Neural crest cell (in vitro differentiated cells): ENCODE measurements around the gene FOSL1. TPM values are rescaled to one million over a fixed set of nuclear protein-coding genes. Genes with fewer than 3 reads are reported as not detected.
A peak's percentile ranks its signal among the peaks of the same experiment; 100 is the strongest.

Experiments used
- DNase-seq: peaks from one replicate; pipeline ENCODE4 v3.0.0; 2021; ENCODE audit warnings: low read depth, mixed read lengths, low spot score
- H3K27ac Mint-ChIP-seq: one replicate; pipeline ENCODE4 v1.8.0; 2021; ENCODE audit warnings: mild to moderate bottlenecking, mixed read lengths; ENCODE audit not compliant: unreplicated experiment
- H3K27me3 Mint-ChIP-seq: 2 replicates; pipeline ENCODE4 v1.8.0; 2021; ENCODE audit warnings: low read depth, mild to moderate bottlenecking, mixed read lengths
- H3K36me3 Mint-ChIP-seq: 2 replicates; pipeline ENCODE4 v1.8.0; 2021; ENCODE audit warnings: low read depth, mild to moderate bottlenecking, mixed read lengths
- H3K4me1 Mint-ChIP-seq: 2 replicates; pipeline ENCODE4 v1.8.0; 2021; ENCODE audit warnings: mixed read lengths
- H3K4me3 Mint-ChIP-seq: one replicate; pipeline ENCODE4 v1.8.0; 2021; ENCODE audit warnings: mild to moderate bottlenecking, mixed read lengths
- H3K9me3 Mint-ChIP-seq: 2 replicates; pipeline ENCODE4 v1.8.0; 2021; ENCODE audit warnings: mixed read lengths
- total RNA-seq: library from RNA; stranded (reverse); gene quantifications from 2 replicates; pipeline ENCODE4 v1.2.1, GENCODE V29; 2021
- TF ChIP-seq, protein P1 (sequence below): fragments of 200-600 bp; sonication (generic); conservative IDR thresholded peaks from 2 replicates; pipeline ENCODE4 v1.5.0; 2021; ENCODE audit warnings: antibody characterized with exemption, mild to moderate bottlenecking

The FOSL1 gene
- total RNA-seq, 1 donor from 2014 or later = 4.2 TPM

DNA sequence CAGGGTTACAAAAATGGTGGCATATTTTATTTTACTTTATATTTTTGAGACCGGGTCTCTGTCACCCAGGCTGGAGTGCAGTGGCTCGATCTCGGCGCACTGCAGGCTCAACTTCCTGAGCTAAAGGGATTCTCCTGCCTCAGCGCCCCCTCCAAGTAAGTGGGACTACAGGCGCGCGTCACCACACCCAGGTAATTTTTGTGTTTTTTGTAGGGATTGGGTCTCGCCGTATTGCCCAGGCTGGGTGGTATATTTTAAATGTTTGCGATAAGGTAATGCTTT lies 652 bp upstream of the FOSL1 start:
- DNase-seq = no peak
- H3K9me3 Mint-ChIP-seq = no peaks in the 10 kb centered on the region
- H3K4me3 Mint-ChIP-seq = peak overlapping the region; percentile 78
- TF ChIP-seq, protein P1, sequence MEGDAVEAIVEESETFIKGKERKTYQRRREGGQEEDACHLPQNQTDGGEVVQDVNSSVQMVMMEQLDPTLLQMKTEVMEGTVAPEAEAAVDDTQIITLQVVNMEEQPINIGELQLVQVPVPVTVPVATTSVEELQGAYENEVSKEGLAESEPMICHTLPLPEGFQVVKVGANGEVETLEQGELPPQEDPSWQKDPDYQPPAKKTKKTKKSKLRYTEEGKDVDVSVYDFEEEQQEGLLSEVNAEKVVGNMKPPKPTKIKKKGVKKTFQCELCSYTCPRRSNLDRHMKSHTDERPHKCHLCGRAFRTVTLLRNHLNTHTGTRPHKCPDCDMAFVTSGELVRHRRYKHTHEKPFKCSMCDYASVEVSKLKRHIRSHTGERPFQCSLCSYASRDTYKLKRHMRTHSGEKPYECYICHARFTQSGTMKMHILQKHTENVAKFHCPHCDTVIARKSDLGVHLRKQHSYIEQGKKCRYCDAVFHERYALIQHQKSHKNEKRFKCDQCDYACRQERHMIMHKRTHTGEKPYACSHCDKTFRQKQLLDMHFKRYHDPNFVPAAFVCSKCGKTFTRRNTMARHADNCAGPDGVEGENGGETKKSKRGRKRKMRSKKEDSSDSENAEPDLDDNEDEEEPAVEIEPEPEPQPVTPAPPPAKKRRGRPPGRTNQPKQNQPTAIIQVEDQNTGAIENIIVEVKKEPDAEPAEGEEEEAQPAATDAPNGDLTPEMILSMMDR = no peak
- H3K27me3 Mint-ChIP-seq = peaks cover 57% of the 10 kb centered on the region
- H3K27ac Mint-ChIP-seq = no peak overlapping the region
- no peaks in the 10 kb centered on the region for H3K36me3 Mint-ChIP-seq
- H3K4me1 Mint-ChIP-seq = peaks cover 35% of the 10 kb centered on the region

DNA sequence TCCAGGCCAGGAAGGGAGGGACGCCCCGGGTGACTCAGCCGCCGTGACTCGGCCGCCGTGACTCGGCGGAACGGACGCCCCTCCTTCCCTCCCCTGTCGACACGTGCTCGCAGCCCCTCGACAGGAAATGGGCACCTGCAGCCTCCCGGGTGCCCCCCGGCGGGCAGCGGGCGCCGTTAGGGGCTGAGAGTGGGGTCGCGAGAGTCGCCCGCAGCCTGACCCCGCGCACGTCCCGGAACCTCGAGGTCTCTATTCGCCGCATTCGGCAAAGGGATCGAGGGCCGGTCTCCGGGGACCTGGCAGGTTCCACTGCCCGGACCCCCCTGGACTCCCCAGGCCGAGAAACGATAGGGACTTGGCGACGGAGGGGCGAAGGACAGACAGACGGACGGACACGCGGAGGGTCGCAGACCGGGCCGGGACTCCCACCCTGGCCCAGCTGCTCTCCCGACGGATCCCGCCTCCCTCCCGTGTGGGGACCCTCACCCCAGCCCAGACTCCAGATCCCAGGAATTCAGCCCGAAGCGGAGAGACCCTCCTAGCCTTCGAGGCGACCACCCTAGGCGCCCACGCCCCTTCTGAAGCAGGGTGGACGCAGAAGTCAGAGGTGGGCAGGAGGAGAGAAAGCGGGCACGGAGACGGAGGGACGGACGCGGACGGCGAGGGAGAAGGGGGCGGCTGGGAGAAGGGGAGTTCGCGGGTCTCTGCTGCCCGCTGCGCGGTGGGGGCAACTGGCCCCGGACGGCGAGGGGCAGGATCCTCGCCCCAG lies 648 bp downstream of the FOSL1 start:
- Mint-ChIP-seq H3K4me1 (peaks cover 35% of the 10 kb centered on the region), H3K9me3 (no peaks in the 10 kb centered on the region), H3K36me3 (no peaks in the 10 kb centered on the region), H3K27ac (no peak overlapping the region), H3K27me3 (peaks cover 64% of the 10 kb centered on the region), H3K4me3 (peak overlapping the region; percentile 57)
- TF ChIP-seq, protein P1 = no peak
- DNase-seq = no peak

DNA sequence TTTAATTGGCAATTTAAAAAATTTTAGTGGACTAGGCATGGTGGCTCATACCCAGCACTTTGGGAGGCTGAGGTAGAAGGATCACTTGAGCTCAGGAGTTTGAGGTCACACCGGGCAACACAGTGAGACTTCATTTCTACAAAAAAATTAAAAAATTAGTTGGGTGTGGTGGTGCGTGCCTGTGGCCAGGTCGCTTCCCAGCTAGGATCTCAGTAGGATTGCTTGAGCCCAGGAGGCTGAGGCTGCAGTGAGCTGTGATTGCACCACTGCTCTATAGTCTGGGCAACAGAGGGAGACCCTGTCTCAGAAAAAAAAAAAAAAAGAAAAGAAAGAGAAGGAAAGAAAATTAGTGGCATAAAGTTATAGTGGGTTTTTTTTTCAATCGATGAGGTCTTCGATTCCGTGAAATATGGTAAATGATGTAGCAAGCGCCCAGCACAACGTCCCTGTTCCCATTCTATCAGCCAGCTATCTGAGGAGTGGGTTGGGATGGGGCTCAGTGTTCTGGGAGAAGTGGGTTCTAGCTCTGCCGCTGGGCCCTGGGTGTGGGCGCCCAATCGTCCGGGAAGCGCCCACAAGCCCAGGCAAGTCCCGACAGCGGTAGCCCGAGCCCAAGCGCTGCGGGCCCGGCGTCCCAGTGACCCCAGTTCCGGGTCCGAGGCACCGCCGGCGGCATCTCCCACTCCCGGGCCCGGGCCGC lies 1.4 kb downstream of the FOSL1 start:
- no peak for DNase-seq
- no peaks in the 10 kb centered on the region for H3K9me3 Mint-ChIP-seq
- peaks cover 60% of the 10 kb centered on the region for H3K27me3 Mint-ChIP-seq
- H3K36me3 Mint-ChIP-seq = no peaks in the 10 kb centered on the region
- no peak overlapping the region for H3K27ac Mint-ChIP-seq
- peak overlapping the region; percentile 87 for H3K4me3 Mint-ChIP-seq
- TF ChIP-seq, protein P1 = no peak
- H3K4me1 Mint-ChIP-seq = peaks cover 34% of the 10 kb centered on the region

DNA sequence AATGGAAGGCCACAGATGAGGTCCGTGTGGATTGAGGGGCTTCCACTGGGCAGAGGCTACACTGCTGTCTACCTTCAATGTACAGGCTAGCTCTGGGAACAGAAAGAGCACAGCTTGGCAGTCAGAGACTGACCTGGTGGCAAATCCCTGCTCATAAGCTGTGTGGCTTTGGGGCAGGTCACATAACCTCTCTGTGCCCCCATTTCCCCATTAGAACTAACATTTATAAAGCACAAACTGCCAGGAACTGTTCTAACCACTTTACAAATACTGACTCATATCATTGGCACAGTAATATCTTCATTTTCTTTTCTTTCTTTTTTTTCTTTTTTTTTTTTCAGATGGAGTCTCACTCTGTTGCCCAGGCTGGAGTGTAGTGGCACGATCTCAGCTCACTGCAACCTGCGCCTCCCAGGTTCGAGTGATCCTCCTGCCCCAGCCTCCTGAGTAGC lies 3.1 kb downstream of the FOSL1 start:
- TF ChIP-seq, protein P1 = no peak
- H3K4me1 Mint-ChIP-seq = peaks cover 28% of the 10 kb centered on the region
- peaks cover 54% of the 10 kb centered on the region for H3K27me3 Mint-ChIP-seq
- H3K4me3 Mint-ChIP-seq = peak overlapping the region; percentile 38
- DNase-seq = no peak
- H3K9me3 Mint-ChIP-seq = no peaks in the 10 kb centered on the region
- no peak overlapping the region for H3K27ac Mint-ChIP-seq
- H3K36me3 Mint-ChIP-seq = no peaks in the 10 kb centered on the region

DNA sequence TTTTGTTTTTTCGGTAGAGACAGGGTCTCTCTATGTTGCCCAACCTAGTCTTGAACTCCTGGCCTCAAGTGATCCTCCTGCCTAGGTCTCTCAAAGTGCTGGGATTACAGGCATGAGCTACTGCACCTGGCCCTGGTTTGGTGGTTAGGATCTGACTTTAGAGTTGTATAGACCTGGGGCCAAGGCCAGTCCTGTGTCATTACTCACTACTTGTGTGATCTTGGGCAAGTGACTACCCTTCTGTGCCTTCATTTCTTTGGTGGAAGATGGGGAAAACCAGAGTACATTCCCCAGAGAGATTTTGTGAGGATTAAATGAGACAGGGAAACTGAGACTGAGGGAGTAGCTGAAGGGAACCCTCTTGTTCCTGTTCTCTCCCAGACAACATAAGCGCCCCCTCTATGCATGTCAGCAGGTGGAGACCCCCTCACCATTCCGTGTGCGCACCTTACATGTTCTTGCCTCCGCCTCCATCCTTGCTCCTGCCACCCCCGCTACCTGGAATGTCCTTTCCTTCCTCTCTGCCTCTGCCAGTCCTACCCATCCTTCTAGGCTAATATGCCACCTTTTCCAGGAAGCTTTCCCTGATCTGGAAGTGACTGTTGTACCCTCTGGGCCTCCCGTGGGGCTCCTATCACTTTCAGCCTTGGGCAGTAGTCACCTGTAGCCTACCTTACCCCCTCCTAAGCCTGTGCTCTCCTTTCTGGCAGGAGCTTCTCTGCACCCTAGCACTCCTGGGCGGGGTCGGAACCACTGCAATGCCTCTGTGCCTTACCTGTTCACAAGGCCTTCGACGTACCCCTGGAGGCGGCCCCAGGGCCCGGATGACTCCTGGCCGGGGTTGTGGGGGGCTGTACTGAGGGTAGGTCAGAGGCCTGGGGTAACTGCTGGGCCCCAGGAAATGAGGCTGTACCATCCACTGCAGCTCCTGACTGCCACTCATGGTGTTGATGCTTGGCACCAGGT lies 3.9 kb downstream of the FOSL1 start:
- no peak overlapping the region for H3K27ac Mint-ChIP-seq

More for the DNA sequence above, 3.9 kb downstream of the FOSL1 start:
- H3K9me3 Mint-ChIP-seq = no peaks in the 10 kb centered on the region
- no peaks in the 10 kb centered on the region for H3K36me3 Mint-ChIP-seq
- H3K27me3 Mint-ChIP-seq = peaks cover 46% of the 10 kb centered on the region
- H3K4me3 Mint-ChIP-seq = peak overlapping the region; percentile 65
- no peak for DNase-seq
- TF ChIP-seq, protein P1 = no peak
- peaks cover 28% of the 10 kb centered on the region for H3K4me1 Mint-ChIP-seq
